Measurements from ENCODE around the gene INSYN1.

GRCh38 chr15:73797366-73798158, 44.4 kb upstream of the INSYN1 start:
- no peak for TF ChIP-seq CTCF (IDR thresholded peaks at IDR 0.05)
- TF ChIP-seq EZH2 (IDR thresholded peaks at IDR 0.05; ENCODE audit: borderline replicate concordance, insufficient read depth, low read depth, low read length, poor library complexity, severe bottlenecking) = no peak
